Memory B cell (primary cell): ENCODE results near the gene C9orf78.

ENCODE experiments used
- ATAC-seq: fragments of 150-1000 bp; cut with Tn5 transposase; 2 replicates; pipeline ENCODE4 v1.10.0; 2021; ENCODE audit warnings: low read depth, mild to moderate bottlenecking, moderate library complexity
- DNase-seq, 2 donors: peaks; one replicate each; pipeline ENCODE4 v3.0.0; 2022; ENCODE audit warnings: low spot score in 2 of 2
- H3K27ac Mint-ChIP-seq: one replicate; pipeline ENCODE4 v1.8.0; 2022; ENCODE audit warnings: mild to moderate bottlenecking, moderate library complexity, mixed read lengths
- H3K27me3 Mint-ChIP-seq: one replicate; pipeline ENCODE4 v1.8.0; 2022; ENCODE audit warnings: mixed read lengths
- H3K36me3 Mint-ChIP-seq: one replicate; pipeline ENCODE4 v1.8.0; 2022; ENCODE audit warnings: mild to moderate bottlenecking, mixed read lengths
- H3K4me1 Mint-ChIP-seq: one replicate; pipeline ENCODE4 v1.8.0; 2022; ENCODE audit warnings: mixed read lengths
- H3K4me3 Mint-ChIP-seq: one replicate; pipeline ENCODE4 v1.8.0; 2022; ENCODE audit warnings: mild to moderate bottlenecking, moderate library complexity, mixed read lengths
- H3K9me3 Mint-ChIP-seq: one replicate; pipeline ENCODE4 v1.8.0; 2022; ENCODE audit warnings: mixed read lengths

Gene C9orf78

GRCh38 chr9:129873563-129874190 is 38.6 kb upstream of the C9orf78 start:
- Mint-ChIP-seq H3K27me3 (no peaks in the 10 kb centered on the region), H3K9me3 (no peaks in the 10 kb centered on the region), H3K4me1 (peaks cover 9% of the 10 kb centered on the region), H3K4me3 (no peak overlapping the region), H3K36me3 (peaks cover 9% of the 10 kb centered on the region), H3K27ac (peak overlapping the region; percentile 71)
- ATAC-seq: no peak
- no peak for DNase-seq

GRCh38 chr9:129871046-129871445 is 36.0 kb upstream of the C9orf78 start:
- ATAC-seq (no peak), DNase-seq (no peak)
- H3K27me3 Mint-ChIP-seq: no peaks in the 10 kb centered on the region
- peaks cover 11% of the 10 kb centered on the region for H3K36me3 Mint-ChIP-seq
- H3K4me3 Mint-ChIP-seq: no peak overlapping the region
- peaks cover 9% of the 10 kb centered on the region for H3K4me1 Mint-ChIP-seq
- no peaks in the 10 kb centered on the region for H3K9me3 Mint-ChIP-seq
- peak overlapping the region; percentile 15 for H3K27ac Mint-ChIP-seq

- Mint-ChIP-seq H3K27me3 (no peaks in the 10 kb centered on the region), H3K4me3 (no peak overlapping the region), H3K9me3 (no peaks in the 10 kb centered on the region), H3K4me1 (peaks cover 10% of the 10 kb centered on the region), H3K36me3 (peaks cover 12% of the 10 kb centered on the region), H3K27ac (no peak overlapping the region)
- no peak for ATAC-seq
- no peak for DNase-seq
Observed at GRCh38 chr9:129869585-129870501, 34.8 kb upstream of the C9orf78 start.

- DNase-seq: peak in 1 of 2 donors; percentile 20
- peak; percentile 91 for ATAC-seq
- Mint-ChIP-seq H3K4me1 (peaks cover 10% of the 10 kb centered on the region), H3K27ac (no peak overlapping the region), H3K4me3 (no peak overlapping the region), H3K36me3 (peaks cover 10% of the 10 kb centered on the region), H3K9me3 (no peaks in the 10 kb centered on the region), H3K27me3 (no peaks in the 10 kb centered on the region)
Observed at GRCh38 chr9:129868872-129869486, 33.9 kb upstream of the C9orf78 start.

GRCh38 chr9:129868023-129868871 is 33.2 kb upstream of the C9orf78 start:
- no peak overlapping the region for H3K4me3 Mint-ChIP-seq
- ATAC-seq: no peak
- no peaks in the 10 kb centered on the region for H3K9me3 Mint-ChIP-seq
- H3K36me3 Mint-ChIP-seq: peaks cover 10% of the 10 kb centered on the region
- peak overlapping the region; percentile 31 for H3K27ac Mint-ChIP-seq
- peaks cover 10% of the 10 kb centered on the region for H3K4me1 Mint-ChIP-seq
- no peaks in the 10 kb centered on the region for H3K27me3 Mint-ChIP-seq
- DNase-seq: no peak

GRCh38 chr9:129867136-129868022 is 32.3 kb upstream of the C9orf78 start:
- Mint-ChIP-seq H3K27me3 (no peaks in the 10 kb centered on the region), H3K4me3 (no peak overlapping the region), H3K36me3 (peaks cover 10% of the 10 kb centered on the region), H3K9me3 (no peaks in the 10 kb centered on the region), H3K4me1 (peaks cover 10% of the 10 kb centered on the region), H3K27ac (peak overlapping the region; percentile 31)
- DNase-seq (no peak), ATAC-seq (no peak)

GRCh38 chr9:129866394-129867135 is 31.5 kb upstream of the C9orf78 start:
- Mint-ChIP-seq H3K9me3 (no peaks in the 10 kb centered on the region), H3K27me3 (no peaks in the 10 kb centered on the region), H3K27ac (peak overlapping the region; percentile 85), H3K36me3 (peaks cover 14% of the 10 kb centered on the region), H3K4me1 (peaks cover 7% of the 10 kb centered on the region), H3K4me3 (no peak overlapping the region)
- DNase-seq (no peak), ATAC-seq (no peak)

- Mint-ChIP-seq H3K27ac (peak overlapping the region; percentile 85), H3K4me3 (no peak overlapping the region), H3K27me3 (no peaks in the 10 kb centered on the region), H3K9me3 (no peaks in the 10 kb centered on the region), H3K36me3 (peaks cover 18% of the 10 kb centered on the region), H3K4me1 (peaks cover 7% of the 10 kb centered on the region)
- ATAC-seq (no peak), DNase-seq (no peak)
Observed at GRCh38 chr9:129865668-129866320, 30.7 kb upstream of the C9orf78 start.

GRCh38 chr9:129864991-129865647 is 30.0 kb upstream of the C9orf78 start:
- ATAC-seq (no peak), DNase-seq (no peak)
- Mint-ChIP-seq H3K9me3 (no peaks in the 10 kb centered on the region), H3K27ac (no peak overlapping the region), H3K27me3 (no peaks in the 10 kb centered on the region), H3K4me3 (no peak overlapping the region), H3K4me1 (peaks cover 7% of the 10 kb centered on the region), H3K36me3 (peaks cover 18% of the 10 kb centered on the region)

GRCh38 chr9:129863059-129863690 is 28.1 kb upstream of the C9orf78 start:
- no peak overlapping the region for H3K4me3 Mint-ChIP-seq
- no peaks in the 10 kb centered on the region for H3K9me3 Mint-ChIP-seq
- H3K27ac Mint-ChIP-seq: no peak overlapping the region
- ATAC-seq (no peak), DNase-seq (no peak)
- peaks cover 2% of the 10 kb centered on the region for H3K4me1 Mint-ChIP-seq
- H3K36me3 Mint-ChIP-seq: peaks cover 23% of the 10 kb centered on the region
- H3K27me3 Mint-ChIP-seq: no peaks in the 10 kb centered on the region

GRCh38 chr9:129861447-129861827 is 26.4 kb upstream of the C9orf78 start:
- peaks cover 2% of the 10 kb centered on the region for H3K4me1 Mint-ChIP-seq
- no peaks in the 10 kb centered on the region for H3K9me3 Mint-ChIP-seq
- H3K36me3 Mint-ChIP-seq: peaks cover 23% of the 10 kb centered on the region
- DNase-seq: no peak
- no peak for ATAC-seq
- no peak overlapping the region for H3K4me3 Mint-ChIP-seq
- H3K27ac Mint-ChIP-seq: no peak overlapping the region
- H3K27me3 Mint-ChIP-seq: no peaks in the 10 kb centered on the region
